GM18951 (cell line): Measurements from ENCODE around the gene NOTCH3.

Experiments
- POLR2A ChIP-seq: IDR thresholded peaks from 4 replicates; pipeline ENCODE4 v1.6.1; 2011; ENCODE audit warnings: mild to moderate bottlenecking; ENCODE audit not compliant: insufficient read length, insufficient read depth; ENCODE audit errors: extremely low read depth
- in situ Hi-C: fragments of 300-500 bp; cut with MboI; formaldehyde crosslinking; loops from one replicate; pipeline ENCODE4 v1.12.0; 2022; ENCODE audit warnings: low sequenced_read_pairs, mixed read lengths, inconsistent platforms; ENCODE audit not compliant: unreplicated experiment

NOTCH3 gene

DNA sequence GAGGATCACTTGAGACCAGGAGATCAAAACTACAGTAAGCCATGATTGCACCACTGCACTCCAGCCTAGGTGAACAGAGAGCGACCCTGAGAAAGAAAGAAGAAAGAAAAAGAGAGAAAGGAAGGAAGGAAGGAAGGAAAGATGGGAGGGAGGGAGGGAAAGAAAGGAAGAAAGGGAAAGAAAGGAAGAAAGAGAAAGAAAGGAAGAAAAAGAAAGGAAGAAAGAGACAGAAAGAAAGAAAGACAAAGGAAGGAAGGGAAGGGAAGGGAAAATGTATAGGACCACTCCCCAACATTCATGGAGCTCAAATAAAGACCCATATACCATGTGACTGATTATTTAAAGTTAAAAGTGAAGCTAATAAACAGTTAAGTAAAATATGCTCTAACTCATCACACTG lies 53.7 kb downstream of the NOTCH3 start:
- TF ChIP-seq POLR2A: no peak
- in situ Hi-C loops: no loop called here

DNA sequence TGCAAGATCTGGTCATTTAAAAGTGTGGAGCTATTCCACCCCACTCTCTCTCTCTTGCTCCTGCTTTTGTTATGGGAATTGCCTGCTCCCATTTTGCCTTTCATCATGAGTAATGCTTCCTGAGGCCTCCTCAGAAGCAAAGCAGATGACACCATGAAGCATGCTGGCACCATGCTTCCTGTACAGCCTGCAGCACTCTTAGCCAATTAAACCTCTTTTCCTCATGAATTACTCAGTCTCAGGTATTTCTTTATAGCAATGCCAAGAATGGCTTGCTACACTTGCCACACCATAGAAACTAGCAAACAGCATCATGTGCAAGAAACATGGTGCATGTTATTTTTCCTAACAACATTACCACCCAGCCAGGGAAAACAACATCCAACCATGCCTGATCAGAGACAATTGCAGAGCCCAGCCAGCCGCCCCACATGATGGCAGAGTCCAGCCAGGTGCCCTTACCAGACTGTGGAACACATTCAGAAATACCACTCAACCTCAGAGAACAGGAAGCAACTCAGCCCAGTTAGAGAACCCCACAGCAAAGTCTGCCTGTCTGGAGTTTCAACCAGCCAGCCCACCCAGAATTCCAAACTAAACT lies 56.6 kb downstream of the NOTCH3 start:
- TF ChIP-seq POLR2A: no peak
- in situ Hi-C loops: no loop called here

DNA sequence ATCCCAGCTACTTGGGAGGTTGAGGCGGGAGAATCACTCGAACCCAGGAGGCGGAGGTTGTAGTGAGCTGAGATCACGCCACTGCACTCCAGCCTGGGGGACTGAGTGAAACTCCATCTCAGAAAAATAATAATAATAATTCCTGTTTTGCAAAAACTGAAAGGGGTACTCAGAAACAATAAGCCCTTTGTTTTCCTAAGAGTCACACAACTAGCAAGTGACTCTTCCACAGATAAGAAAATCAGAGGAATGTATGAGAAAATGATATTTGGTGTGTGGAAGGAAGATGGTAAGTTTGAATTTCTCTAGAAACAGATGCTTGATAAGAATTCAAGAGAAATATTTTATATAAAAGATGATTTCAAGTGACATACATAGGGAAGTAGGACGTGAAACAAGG lies 58.5 kb downstream of the NOTCH3 start:
- in situ Hi-C loops: no loop called here
- TF ChIP-seq POLR2A: no peak

DNA sequence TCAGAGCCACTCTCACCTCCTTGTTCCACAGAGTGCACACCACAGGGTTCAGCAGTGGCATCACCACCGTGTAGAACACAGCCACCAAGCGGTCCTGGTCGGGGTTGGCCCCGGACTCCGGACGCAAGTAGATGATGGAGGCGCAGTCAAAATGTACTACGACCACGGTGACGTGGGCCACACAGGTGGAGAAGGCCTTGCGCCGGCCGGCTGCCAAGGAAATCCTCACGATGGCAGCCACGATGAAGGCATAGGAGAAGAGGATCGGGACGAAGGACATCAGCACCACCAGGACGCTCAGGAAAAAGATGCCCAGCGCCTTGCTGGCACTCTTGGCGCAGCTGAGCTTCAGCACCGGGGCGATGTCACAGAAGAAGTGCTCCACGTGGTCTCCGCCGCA lies 59.7 kb downstream of the NOTCH3 start:
- in situ Hi-C loops: no loop called here
- no peak for TF ChIP-seq POLR2A

DNA sequence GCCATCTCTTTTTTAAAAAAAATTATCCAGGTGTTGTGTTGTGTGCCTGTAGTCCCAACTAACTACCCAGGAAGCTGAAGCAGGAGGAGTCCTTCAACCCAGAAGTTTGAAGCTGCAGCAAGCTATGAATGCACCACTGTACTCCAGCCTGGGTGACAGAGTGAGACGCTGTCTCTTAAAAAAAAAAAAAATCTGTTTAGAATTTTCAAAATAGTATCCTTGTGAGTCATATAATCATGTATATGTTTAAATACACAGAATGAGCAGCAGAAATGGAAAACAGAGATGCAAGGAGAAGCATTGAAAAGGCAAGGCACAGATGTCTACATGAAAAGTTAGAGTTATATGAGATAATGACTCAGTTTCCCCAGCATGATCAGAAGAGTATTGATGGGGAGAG lies 62.4 kb downstream of the NOTCH3 start:
- in situ Hi-C loops: no loop called here
- TF ChIP-seq POLR2A: no peak

DNA sequence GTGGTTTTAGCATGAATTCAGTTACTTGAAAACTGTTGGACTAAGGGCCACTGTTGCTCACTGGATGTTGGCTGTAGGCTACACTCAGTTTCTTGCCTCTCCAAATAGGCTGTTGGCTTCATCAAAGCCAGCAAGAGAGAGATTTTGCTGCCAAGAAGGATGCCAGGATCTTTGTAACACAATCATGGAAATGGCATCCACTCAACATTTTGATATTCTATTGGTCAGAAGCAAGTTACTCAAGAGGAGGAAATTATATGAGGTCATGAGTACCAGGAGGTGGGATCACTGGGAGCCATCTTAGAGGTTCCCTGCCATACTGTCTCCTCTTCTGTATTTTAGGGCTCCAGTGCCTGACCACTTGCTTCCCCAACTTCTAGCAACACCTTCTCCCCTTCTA lies 63.0 kb downstream of the NOTCH3 start:
- in situ Hi-C loops: no loop called here
- TF ChIP-seq POLR2A: no peak

DNA sequence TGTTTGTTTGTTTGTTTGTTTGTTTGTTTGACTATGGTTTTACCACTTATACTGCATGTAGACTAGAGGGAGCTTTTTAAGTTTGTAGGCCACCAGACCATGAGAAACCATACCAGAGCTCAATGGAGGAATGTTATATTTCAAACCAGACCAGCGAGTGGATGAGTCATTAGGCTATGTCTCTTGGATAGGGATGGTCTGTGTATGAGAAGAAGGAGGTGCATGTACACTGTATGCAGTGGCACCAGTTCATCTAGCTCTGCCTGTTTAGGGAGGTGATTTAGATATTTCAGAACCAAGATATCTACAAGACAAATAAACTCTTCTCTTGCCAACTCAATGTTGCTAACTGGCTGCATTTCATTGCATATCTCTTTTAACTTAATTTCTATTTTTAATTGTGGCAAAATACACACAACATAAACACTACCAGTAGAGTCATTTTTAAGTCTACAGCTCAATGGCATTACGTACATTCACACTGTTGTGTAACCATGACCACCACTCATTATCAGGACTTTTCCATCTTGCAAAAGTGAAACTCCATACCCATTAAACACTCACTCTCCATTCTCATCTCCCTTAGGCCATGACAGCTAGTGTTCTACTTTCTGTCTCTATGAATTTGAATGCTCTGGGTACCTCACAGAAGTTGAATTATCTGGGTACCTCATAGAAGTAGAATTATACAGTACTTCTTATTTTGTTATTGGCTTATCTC lies 64.4 kb downstream of the NOTCH3 start:
- in situ Hi-C loops: no loop called here
- TF ChIP-seq POLR2A: no peak

DNA sequence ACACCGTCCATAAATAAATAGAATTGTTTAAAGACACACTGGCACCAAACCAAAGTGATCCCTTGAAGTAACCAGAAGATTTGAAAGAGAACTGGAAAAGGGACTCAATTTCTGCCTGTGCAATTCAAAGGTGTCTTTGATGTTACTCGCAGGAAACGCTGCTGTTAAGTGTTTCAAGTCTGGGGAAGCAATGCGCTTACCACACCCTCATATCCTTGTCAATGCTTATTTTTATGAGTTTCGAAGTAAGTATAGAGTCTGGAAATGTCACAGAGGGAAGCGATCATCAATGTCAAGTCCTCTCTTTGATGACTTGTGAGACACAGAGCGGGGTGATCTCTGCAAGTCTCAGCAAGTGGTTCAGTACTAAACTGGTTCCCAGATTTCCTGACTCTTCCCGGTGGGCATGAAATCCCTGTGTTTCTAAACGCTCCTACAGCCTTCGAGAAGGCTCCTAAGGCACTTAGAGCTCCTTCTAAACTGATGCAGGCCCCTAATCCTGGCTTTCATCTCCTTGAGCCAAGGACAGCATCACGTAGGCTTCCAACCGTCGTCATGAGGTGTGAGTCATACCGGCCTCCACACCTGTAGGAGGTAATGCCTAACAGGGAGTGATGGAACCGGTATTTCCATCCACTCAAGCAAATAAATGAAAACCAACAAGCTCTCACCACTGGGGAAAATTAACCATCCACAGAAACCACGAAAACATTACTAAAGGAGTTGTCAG lies 70.8 kb downstream of the NOTCH3 start:
- no peak for TF ChIP-seq POLR2A
- in situ Hi-C loops: no loop called here

DNA sequence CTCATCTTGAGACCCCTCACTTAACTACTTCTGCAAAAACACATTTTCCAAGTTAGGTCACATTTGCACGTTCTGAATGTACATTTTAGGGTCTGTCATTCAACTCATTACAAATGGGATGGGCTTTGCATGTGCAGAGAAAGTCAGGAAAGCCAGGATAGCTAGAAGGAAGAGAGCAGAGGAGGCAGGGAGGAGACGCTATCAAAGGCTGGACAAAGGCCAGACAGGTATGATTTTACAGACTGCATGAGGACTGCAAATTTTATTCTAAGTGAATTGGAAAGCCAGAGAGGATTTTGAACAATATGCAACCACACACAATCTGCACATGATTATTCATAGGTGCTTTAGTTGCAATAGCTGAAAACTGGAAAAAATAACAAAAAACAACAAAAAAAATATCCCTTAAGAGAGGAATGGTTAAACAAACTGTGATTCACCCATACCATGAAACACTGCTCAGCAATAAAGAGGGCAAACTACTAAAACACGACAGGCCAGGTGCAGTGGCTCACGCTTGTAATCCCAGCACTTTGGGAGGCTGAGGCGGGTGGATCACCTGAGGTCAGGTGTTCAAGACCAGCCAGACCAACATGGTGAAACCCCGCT lies 72.5 kb downstream of the NOTCH3 start:
- in situ Hi-C loops: no loop called here
- TF ChIP-seq POLR2A: no peak

DNA sequence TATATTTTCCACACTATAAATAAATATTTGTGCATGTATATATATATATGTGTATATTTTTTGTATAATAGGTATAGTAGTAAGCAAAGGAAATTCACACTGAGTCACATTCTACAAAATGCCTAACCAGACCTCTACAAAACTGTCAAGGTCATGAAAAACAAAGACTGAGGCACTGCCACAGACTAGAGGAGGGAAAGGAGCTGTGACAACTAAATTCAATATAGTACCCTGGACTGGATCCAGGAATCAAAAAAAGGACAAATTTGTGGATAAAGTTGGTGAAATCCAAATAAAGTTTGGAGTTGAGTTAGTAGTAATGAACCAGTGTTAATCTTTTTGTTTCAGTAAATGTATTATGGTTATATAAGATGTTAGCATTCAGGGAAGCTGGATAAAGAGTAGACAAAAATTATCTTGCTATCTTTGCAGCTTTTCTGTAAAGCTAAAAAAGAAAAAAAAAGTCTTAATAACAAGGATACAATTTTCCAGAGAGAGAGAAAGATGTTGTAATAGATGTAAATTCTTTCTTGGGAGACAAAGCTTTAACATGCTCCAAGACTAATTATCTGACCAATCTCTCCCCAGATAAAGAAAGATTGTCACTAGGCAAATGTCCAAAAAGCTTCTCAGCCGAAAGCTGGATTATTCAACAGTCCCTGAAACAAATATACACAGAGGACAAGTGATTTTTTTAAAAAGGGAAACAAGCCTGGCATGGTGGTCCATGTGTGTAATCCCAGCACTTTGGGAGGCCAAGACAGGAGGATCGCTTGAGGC lies 74.5 kb downstream of the NOTCH3 start:
- in situ Hi-C loops: no loop called here
- no peak for TF ChIP-seq POLR2A

DNA sequence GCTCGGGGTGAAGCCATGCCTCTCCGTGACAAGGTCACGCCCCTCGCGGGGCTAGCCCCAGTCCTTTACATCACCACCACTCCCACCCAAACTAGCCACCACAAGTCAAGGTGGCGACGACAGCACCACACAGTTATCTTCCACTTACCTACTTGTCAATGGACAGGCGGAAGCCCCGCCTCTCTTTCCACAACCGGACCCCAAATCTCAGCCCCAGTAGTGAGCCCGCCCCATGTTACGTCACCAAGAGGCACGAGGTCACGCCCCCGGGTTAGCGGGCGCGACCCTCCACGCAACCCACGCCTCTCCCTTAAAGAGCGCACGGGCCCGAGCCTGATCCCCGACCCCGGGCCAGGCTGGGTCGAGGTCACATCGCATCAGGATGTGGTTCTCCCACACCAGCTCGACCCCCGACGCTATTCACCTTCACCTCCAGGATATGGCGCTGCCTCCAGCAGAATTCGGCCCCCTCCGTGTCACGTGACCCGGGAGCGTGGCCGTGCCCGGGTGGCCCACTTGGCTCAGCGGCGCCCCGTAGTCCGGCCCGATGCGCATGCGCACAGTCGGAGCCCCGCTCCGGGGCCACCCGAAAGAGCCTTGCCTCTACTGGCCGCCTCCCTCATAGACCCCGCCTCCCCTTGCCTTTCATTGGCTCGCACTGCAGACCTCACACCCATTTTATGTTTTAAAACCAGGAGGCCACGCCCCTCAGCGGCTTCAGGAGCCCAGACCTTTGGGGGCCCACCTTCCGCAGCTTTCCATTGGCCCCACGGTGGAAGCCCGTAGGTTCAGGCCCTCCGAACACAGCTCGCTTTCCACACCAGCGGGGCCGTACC lies 75.3 kb downstream of the NOTCH3 start:
- TF ChIP-seq POLR2A: peak; percentile 76
- in situ Hi-C loops: no loop called here

DNA sequence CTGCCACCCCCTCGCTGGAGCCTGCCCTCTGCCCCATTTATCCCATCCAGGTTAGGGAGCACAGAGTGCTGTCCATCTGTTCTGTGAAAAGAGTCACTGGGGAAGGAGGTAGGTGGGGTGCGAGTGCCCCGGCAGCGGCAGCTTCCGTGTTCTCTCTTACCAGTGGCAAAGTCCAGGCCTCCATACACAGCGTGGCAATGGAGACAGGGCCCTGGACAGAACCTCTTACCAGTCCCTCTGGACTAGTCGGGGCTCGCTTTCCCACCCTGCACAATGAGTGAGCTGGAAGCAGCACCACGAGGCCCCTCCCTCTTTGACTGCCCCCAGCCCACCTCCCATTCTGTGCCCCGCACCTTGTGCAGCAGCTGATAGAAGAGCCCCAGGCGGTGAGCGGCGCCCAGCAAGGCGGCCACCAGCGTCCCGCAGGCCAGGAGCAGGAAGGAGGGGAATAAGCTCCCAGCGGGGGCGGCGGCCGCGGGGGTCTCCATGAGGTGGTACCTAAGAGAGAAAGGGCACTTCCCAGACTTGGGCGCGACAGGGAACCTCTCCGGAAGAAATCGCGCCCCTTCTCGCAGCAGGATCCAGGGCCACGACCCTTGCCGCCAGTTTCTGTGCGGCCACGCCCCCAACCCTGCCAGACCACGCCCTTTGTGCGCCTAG lies 76.1 kb downstream of the NOTCH3 start:
- TF ChIP-seq POLR2A: no peak
- in situ Hi-C loops: no loop called here
